ENCODE results near the gene C1orf198.
A peak's percentile ranks its signal among the peaks of the same experiment; 100 is the strongest.

The C1orf198 gene

DNA sequence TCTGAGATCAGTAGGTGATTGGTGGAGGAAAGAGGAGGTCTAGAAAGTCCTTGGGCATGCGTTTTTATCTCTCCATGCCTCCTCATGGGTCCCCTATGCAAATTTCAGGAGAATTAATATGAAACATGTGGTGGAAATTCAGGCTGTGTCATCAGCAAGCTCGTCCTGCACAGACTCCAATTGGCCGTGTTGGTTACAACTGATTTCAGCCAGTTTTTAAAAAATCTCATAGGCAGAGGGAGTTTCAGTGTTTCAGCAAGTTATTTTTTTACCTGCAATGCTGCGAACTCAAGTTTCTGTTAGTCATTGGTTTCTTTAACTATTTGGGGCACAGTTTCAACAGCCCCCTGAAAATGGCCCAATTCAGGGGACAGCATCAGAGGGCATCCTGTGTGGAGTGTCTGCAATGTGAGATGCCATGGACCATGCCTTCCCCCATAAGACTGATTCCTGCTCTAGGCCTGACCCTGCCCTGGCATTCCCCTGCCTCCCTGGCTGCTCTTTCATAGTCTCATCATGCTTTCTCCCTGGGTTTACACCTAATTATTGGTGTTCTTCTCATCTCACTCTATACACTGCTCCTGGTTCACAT is 59.9 kb downstream of the C1orf198 start:
- DNase-seq (ENCODE audit: low spot score): no peak

DNA sequence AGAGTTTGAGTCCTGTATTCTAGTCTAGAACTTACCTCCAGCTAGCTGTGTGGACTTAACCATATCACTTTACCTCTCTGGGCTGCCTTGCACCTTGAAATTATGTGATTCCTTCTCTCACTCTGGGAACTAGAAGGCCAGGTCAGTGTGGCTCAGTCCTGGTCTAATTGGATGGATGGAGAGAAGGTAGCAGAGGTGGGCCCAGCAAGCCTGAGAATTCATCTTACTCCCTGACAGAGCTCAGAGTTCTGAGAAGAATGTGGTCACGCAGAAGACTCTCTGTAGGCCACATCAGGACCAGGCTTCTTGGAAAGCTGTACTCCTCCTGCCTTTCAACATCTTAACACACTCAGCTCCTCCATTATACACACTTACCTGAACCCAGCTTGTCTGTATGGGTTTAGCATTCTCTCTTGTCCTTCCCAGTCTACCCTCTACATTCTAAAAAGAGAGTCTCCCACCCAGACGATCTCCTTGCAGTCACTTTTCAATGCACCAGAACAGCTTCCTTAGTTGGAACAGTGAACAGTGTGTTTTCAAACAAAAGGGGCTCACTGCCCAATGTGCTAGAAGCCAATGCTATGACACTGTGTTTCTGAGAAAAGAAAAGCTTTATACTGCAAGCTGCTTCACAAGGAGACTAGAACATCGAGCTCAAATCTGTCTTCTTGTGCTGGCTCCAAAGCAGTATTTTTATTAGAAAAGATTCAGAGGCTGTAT is 60.6 kb downstream of the C1orf198 start:
- no peak for DNase-seq (ENCODE audit: low spot score)

- no peak for DNase-seq (ENCODE audit: low spot score)
Measured at GRCh38 chr1:230807029-230807428, 61.3 kb downstream of the C1orf198 start.

GRCh38 chr1:230806552-230806951 is 61.8 kb downstream of the C1orf198 start:
- no peak for DNase-seq (ENCODE audit: low spot score)

DNA sequence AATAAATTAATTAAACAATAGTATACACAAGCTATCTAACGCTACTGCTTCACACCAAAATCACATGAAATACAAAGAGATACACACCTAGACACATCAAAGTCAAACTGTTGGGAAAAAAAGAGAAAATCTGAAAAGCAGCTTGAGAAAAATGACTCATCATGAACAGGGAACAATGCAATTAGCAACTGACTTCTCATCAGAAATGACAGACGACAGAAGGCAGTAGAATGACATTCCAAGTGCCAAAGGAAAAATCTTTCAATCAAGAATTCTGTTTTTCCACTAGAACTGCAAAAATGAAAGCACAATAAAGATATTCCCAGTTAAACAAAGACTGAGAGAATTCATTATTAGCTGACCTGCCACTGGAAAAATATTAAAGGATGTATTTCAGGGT is 63.9 kb downstream of the C1orf198 start:
- no peak for DNase-seq (ENCODE audit: low spot score)

- DNase-seq (ENCODE audit: low spot score): no peak
Measured at GRCh38 chr1:230800891-230801840, 67.2 kb downstream of the C1orf198 start.

GRCh38 chr1:230798491-230798890 is 69.8 kb downstream of the C1orf198 start:
- DNase-seq (ENCODE audit: low spot score): no peak

- peak; percentile 70 for DNase-seq (ENCODE audit: low spot score)
Measured at GRCh38 chr1:230797942-230798365, 70.4 kb downstream of the C1orf198 start.

- no peak for DNase-seq (ENCODE audit: low spot score)
Measured at GRCh38 chr1:230797376-230797920, 70.9 kb downstream of the C1orf198 start.

GRCh38 chr1:230796626-230797025 is 71.7 kb downstream of the C1orf198 start:
- no peak for DNase-seq (ENCODE audit: low spot score)

DNA sequence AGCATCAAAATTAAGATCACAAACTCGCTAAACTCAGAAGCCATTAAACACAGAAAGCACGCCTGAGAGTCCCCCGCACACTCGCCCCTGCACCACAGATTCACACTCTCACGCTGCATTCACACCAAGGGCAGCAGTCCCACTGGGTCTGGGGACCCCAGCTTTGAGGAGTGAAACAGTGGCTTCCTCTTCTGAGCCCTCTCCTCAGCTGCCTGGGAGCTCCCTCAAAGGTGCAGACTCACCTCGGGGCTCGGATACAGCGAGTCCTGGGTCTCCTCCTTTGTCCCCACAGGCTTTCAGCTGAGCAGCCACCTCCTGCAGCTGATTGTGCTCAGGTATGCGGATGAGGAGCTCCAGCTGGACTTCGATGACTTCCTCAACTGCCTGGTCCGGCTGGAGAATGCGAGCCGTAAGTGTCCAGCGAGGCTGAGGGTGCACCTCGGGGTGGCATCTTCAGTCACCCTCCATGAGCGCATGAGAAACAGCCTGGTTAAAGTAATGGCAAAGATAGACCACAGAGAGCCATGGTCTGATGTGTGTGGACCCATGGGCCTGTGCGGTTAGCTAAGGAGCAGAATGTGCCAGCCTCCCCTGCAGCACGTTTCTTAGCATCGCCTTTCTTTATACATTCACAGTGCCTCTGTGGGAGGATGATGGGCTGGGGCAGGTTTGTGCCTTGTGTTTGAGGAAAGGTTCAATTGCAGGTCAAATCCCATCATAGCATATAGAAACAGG is 73.3 kb downstream of the C1orf198 start:
- no peak for DNase-seq (ENCODE audit: low spot score)

DNA sequence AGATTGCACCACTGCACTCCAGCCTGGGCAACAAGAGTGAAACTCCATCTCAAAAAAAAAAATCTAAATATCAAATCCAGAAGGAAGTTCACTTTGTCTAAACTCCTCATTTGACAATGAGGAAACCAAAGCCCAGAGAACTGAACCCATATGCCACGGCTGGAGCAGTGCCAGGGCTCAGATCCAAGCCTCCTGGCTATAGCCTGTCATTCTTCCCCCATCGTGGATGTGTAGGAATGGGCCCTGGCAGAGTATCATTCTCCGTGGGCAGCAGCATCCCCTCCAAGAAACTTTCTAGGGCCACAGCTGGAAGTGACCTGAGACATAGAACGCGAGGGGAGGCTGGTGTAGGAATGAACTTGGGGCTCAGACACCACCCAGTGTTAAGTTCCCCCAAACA is 73.9 kb downstream of the C1orf198 start:
- no peak for DNase-seq (ENCODE audit: low spot score)

- no peak for DNase-seq (ENCODE audit: low spot score)
Measured at GRCh38 chr1:230793463-230793745, 74.9 kb downstream of the C1orf198 start.

DNA sequence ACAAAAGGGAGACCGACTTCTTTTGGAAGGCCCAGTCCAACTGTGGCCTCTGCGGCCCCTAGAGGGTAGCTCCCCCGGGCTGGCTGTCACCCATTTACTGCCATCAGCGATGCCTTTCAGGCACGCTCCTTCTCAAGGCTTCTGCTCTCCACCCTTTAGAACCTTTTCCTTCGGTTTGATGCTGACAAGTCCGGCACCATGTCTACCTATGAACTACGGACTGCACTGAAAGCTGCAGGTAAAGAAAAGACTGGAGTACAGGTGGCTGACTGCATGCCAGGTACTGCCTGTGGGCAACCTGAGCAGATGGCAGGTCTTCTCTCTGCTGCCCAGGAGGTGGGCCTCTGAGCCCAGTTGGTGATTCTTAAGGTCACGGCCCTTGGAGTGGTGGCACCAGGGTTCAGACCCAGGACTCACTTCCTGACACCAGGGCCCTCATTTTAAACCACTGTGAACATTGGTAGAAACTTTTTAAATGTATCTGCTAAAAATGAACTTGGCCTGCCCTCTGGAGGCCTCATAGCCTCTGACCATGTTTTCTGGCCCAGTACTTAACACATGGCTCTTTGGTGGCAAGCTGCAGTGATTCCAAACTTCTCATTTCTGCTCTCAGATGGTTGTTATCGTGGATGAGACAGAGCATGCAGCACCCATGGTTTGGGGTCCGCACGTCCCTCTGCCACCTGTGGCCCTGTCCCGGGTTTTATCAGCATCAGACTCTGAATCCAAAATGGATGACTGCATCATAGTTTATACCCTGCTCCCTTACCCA is 75.4 kb downstream of the C1orf198 start:
- DNase-seq (ENCODE audit: low spot score): peak; percentile 25

GRCh38 chr1:230791986-230792564 is 76.2 kb downstream of the C1orf198 start:
- DNase-seq (ENCODE audit: low spot score): no peak

- no peak for DNase-seq (ENCODE audit: low spot score)
Measured at GRCh38 chr1:230790026-230790425, 78.3 kb downstream of the C1orf198 start.

DNA sequence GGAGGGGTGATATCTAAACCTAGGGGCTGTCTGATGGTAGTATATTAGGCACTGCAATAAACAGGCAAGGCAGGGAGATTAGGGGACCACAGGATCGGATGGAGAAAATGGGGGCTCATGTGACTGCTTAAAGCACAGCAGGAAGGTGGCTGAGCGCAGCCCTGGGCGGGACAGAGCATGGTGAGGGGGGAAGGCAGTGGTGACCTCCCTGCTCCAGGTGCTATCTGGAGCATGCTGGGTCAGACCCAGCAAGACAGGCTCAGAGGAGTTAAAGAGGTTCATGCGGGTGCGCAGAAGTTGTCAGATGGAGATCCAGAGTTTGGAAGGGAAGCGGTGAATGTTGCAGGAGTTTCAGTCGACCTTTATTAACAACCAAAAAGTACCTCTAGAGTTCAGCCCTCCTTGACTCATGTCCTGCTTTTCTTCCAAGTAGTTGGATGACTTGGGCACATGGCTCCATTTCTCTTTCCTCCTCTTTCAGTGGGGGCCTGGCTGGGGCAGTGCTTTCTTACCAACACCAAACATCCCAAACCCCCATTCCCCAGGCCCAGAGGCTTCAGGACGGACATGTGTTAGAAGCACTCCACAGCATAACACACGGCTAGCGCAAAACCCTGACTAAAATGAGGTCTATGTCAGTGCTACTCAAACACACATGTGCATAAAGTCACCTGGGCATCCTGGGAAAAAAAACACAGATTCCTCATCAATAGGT is 79.6 kb downstream of the C1orf198 start:
- DNase-seq (ENCODE audit: low spot score): no peak

GRCh38 chr1:230787471-230787870 is 80.8 kb downstream of the C1orf198 start:
- no peak for DNase-seq (ENCODE audit: low spot score)
